Measurements from ENCODE around the gene PFDN2. TPM values are rescaled to one million over a fixed set of nuclear protein-coding genes. Genes with fewer than 3 reads are reported as not detected.

PFDN2 gene
- polyA plus RNA-seq, 1 experiment = 101 TPM

- H3K27ac ChIP-seq (ENCODE audit: low read depth, low read length) = no peak overlapping the region
- ChIA-PET POLR2A (no interaction called here), CTCF (interaction anchor here (3.6 kb wide), 1 partner anchor 14 kb away, joined by 23 read pairs; the partner anchor contains the start of gene KLHDC9)
- H3K9me3 ChIP-seq (ENCODE audit: control insufficient read depth, insufficient read depth, low read length) = no peaks in the 10 kb centered on the region
- TF ChIP-seq, protein P1, sequence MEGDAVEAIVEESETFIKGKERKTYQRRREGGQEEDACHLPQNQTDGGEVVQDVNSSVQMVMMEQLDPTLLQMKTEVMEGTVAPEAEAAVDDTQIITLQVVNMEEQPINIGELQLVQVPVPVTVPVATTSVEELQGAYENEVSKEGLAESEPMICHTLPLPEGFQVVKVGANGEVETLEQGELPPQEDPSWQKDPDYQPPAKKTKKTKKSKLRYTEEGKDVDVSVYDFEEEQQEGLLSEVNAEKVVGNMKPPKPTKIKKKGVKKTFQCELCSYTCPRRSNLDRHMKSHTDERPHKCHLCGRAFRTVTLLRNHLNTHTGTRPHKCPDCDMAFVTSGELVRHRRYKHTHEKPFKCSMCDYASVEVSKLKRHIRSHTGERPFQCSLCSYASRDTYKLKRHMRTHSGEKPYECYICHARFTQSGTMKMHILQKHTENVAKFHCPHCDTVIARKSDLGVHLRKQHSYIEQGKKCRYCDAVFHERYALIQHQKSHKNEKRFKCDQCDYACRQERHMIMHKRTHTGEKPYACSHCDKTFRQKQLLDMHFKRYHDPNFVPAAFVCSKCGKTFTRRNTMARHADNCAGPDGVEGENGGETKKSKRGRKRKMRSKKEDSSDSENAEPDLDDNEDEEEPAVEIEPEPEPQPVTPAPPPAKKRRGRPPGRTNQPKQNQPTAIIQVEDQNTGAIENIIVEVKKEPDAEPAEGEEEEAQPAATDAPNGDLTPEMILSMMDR (IDR thresholded peaks at IDR 0.05; ENCODE audit: low read depth, low read length) = no peak
- H3K4me3 ChIP-seq (ENCODE audit: low read depth, low read length) = no peak overlapping the region
- DNase-seq (ENCODE audit: low read depth, low spot score) = no peak
- no peaks in the 10 kb centered on the region for H3K27me3 ChIP-seq (ENCODE audit: control insufficient read depth, insufficient read depth, low read length)
Observed at GRCh38 chr1:161111527-161111926, 6.3 kb downstream of the PFDN2 start.

- H3K27me3 ChIP-seq (ENCODE audit: control insufficient read depth, insufficient read depth, low read length) = no peaks in the 10 kb centered on the region
- TF ChIP-seq, protein P1 (IDR thresholded peaks at IDR 0.05; ENCODE audit: low read depth, low read length) = no peak
- no peak for DNase-seq (ENCODE audit: low read depth, low spot score)
- POLR2A ChIA-PET = no interaction called here
- no peaks in the 10 kb centered on the region for H3K9me3 ChIP-seq (ENCODE audit: control insufficient read depth, insufficient read depth, low read length)
- CTCF ChIA-PET = interaction anchor here (3.6 kb wide), 1 partner anchor 14 kb away, joined by 23 read pairs; the partner anchor contains the start of gene KLHDC9
- no peak overlapping the region for H3K27ac ChIP-seq (ENCODE audit: low read depth, low read length)
- H3K4me3 ChIP-seq (ENCODE audit: low read depth, low read length) = no peak overlapping the region
Observed at GRCh38 chr1:161111117-161111516, 6.7 kb downstream of the PFDN2 start.

DNA sequence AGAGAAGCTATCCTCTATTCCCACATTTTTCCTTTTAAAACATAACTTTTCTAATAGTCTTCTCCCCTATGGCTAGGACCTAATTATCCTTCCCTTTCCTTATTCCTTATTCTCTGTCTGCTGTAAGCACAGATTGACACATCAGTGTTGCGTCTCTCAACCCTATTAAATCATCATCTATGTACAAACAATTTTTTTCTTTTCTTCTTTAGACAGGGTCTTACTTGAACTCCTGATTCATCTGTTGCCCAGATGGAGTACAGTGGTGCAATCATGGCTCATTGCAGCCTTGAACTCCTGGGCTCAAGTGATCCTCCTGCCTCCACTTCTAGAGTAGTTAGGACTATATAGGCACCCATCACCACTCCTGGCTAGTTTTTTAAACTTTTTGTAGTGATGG, 11.4 kb downstream of the PFDN2 start:
- TF ChIP-seq, protein P1 (IDR thresholded peaks at IDR 0.05; ENCODE audit: low read depth, low read length) = no peak
- no peaks in the 10 kb centered on the region for H3K27me3 ChIP-seq (ENCODE audit: control insufficient read depth, insufficient read depth, low read length)
- no peak for DNase-seq (ENCODE audit: low read depth, low spot score)
- ChIA-PET CTCF (no interaction called here), POLR2A (no interaction called here)
- no peak overlapping the region for H3K4me3 ChIP-seq (ENCODE audit: low read depth, low read length)
- H3K27ac ChIP-seq (ENCODE audit: low read depth, low read length) = no peak overlapping the region
- H3K9me3 ChIP-seq (ENCODE audit: control insufficient read depth, insufficient read depth, low read length) = no peaks in the 10 kb centered on the region

DNA sequence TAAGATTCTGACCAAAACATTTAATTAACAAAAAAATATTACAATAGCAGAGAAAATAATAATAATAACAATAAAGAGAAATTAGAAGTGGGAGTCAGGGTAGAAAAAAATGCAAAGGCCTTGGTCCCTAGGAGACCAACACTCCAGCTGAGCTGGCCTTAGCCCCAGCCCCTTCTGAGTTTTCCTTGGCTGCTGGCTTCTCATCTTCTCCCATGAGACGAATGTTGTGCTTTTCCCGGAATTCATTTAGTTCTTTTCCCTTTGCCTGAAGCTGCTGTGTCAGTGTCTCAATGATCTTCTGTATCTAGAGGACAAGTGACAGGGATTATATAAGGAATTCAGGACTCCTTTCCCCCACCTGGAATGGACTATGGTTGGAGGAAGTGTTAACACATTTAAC, 17.3 kb downstream of the PFDN2 start:
- DNase-seq (ENCODE audit: low read depth, low spot score) = no peak
- CTCF ChIA-PET = interaction anchor here (1.5 kb wide), 1 partner anchor 103 kb away, joined by 3 read pairs; no protein-coding TSS in a partner anchor
- H3K4me3 ChIP-seq (ENCODE audit: low read depth, low read length) = no peak overlapping the region
- H3K9me3 ChIP-seq (ENCODE audit: control insufficient read depth, insufficient read depth, low read length) = no peaks in the 10 kb centered on the region
- POLR2A ChIA-PET = interaction anchor here (0.6 to 1.2 kb wide), 2 partner anchors 9 to 17 kb away, joined by 3 read pairs; partner anchors contain the start of genes NIT1 and PFDN2
- H3K27ac ChIP-seq (ENCODE audit: low read depth, low read length) = no peak overlapping the region
- H3K27me3 ChIP-seq (ENCODE audit: control insufficient read depth, insufficient read depth, low read length) = peaks cover 2% of the 10 kb centered on the region
- TF ChIP-seq, protein P1 (IDR thresholded peaks at IDR 0.05; ENCODE audit: low read depth, low read length) = no peak

DNA sequence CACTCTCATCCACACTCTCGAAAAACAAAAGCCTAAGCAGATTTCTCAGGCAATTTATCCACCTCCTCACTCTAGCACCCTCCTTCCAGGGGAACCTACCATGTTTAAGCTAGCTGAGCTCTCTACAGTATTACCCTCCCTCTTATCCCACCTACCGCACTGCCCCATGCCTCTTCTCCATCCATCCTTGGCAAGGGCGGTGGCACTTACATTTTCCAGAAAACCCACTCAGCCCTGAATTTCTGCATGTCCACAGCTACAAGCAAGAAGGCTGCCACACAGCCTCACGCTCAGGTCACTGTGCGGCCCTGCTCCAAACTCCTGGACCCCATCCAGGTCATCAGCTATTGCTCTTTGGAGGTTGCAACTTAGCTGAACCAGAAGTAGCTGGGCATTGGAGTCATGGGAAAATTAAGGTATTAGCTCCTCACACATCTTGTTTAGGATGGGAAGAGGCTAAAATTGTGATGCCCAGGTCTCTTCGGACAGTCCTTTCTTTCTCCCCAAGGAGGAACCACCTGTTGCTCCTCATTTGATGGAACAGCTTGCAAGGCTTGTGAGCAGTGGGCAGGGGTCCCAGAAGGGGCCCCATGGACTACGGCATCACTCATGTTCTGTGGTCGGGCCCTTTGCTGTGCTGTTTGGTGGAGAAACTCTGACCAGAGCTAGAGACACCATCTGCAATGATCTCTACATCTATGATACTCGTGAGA, 18.6 kb downstream of the PFDN2 start:
- Histone ChIP-seq H3K27me3 (ENCODE audit: control insufficient read depth, insufficient read depth, low read length) (peaks cover 2% of the 10 kb centered on the region), H3K27ac (ENCODE audit: low read depth, low read length) (no peak overlapping the region), H3K4me3 (ENCODE audit: low read depth, low read length) (no peak overlapping the region), H3K9me3 (ENCODE audit: control insufficient read depth, insufficient read depth, low read length) (no peaks in the 10 kb centered on the region)
- CTCF ChIA-PET = interaction anchor here (0.8 to 5.6 kb wide), 12 partner anchors 13 to 109 kb away, joined by 3 to 80 read pairs (median 6); partner anchors contain the start of genes ARHGAP30, PPOX and USF1
- no peak for DNase-seq (ENCODE audit: low read depth, low spot score)
- POLR2A ChIA-PET = interaction anchor here (0.6 to 1.5 kb wide), 6 partner anchors 18 to 102 kb away, joined by 3 to 7 read pairs (median 3); partner anchors contain the start of genes DEDD, NIT1 and PFDN2
- TF ChIP-seq, protein P1 (IDR thresholded peaks at IDR 0.05; ENCODE audit: low read depth, low read length) = no peak

Measured in AG04450 (cell line).